Panc1 (cell line): ENCODE measurements around the gene NCLN. TPM values are rescaled to one million over a fixed set of nuclear protein-coding genes. Genes with fewer than 3 reads are reported as not detected.
A peak's percentile ranks its signal among the peaks of the same experiment; 100 is the strongest.

Experiments
- ATAC-seq: fragments of 200-7000 bp; cut with Tn5 transposase; 2 replicates; pipeline ENCODE4 v1.9.1; 2020; ENCODE audit warnings: mild to moderate bottlenecking, moderate library complexity
- BruUV-seq: library from RNA; stranded (reverse); fragments of 400-500 nt; replicated peaks from 2 replicates; lab custom pipeline; 2021; lab: Mats Ljungman, UMichigan
- CTCF ChIA-PET: fragments of 300-600 bp; sonication (Branson Sonifier 250); formaldehyde crosslinking; loops from one replicate; lab custom pipeline; 2022; ENCODE audit warnings: antibody characterized with exemption; lab: Charles Lee
- POLR2A ChIA-PET: fragments of 300-600 bp; sonication (Branson Sonifier 250); formaldehyde crosslinking; loops from one replicate; lab custom pipeline; 2022; ENCODE audit warnings: antibody characterized with exemption; lab: Charles Lee
- DNase-seq: peaks from one replicate; pipeline ENCODE4 v3.0.0-alpha.2; 2010; ENCODE audit warnings: low read depth, low spot score
- H3K27ac ChIP-seq: 2 replicates; pipeline ENCODE4 v1.5.1; 2011; ENCODE audit warnings: mild to moderate bottlenecking, low read length, inconsistent platforms
- H3K27me3 ChIP-seq: fragments of 200-500 bp; sonication (Bioruptor generic); 2 replicates; pipeline ENCODE4 v1.6.0; 2014; ENCODE audit warnings: low read length, inconsistent platforms; ENCODE audit not compliant: control insufficient read depth, insufficient read depth
- H3K36me3 ChIP-seq: fragments of 200-500 bp; sonication (Bioruptor generic); 2 replicates; pipeline ENCODE4 v1.5.1; 2014; ENCODE audit warnings: inconsistent platforms, mild to moderate bottlenecking, low read length, moderate library complexity; ENCODE audit not compliant: control insufficient read depth, insufficient read depth
- H3K4me1 ChIP-seq: 2 replicates; pipeline ENCODE4 v1.5.1; 2011; ENCODE audit warnings: inconsistent platforms, mild to moderate bottlenecking, low read length, moderate library complexity; ENCODE audit not compliant: control insufficient read depth, insufficient read depth
- H3K4me3 ChIP-seq, 2 experiments: 2 replicates each; pipeline ENCODE4 v1.5.1; 2011 to 2012; ENCODE audit warnings: low read depth in 2 of 2, low read length in 2 of 2, mild to moderate bottlenecking in 2 of 2, inconsistent platforms in 1 of 2, moderate library complexity in 1 of 2
- H3K9me3 ChIP-seq: fragments of 200-500 bp; sonication (Bioruptor generic); 2 replicates; pipeline ENCODE4 v1.5.1; 2014; ENCODE audit warnings: low read depth, mild to moderate bottlenecking, inconsistent platforms, low read length, moderate library complexity; ENCODE audit not compliant: control insufficient read depth, insufficient read depth
- CTCF ChIP-seq: fragments of 450-650 bp; IDR thresholded peaks from 2 replicates; pipeline ENCODE4 v1.5.1; 2017; ENCODE audit warnings: mild to moderate bottlenecking
- POLR2AphosphoS5 ChIP-seq: IDR thresholded peaks from 2 replicates; pipeline ENCODE4 v1.6.1; 2012; ENCODE audit warnings: mild to moderate bottlenecking, low read depth, low read length, moderate library complexity
- REST ChIP-seq, 2 experiments: IDR thresholded peaks; 2 replicates each; pipeline ENCODE4 v1.6.1; 2011 to 2012; ENCODE audit warnings: low read depth in 2 of 2, control low read depth in 1 of 2, low read length in 1 of 2, mild to moderate bottlenecking in 1 of 2, moderate library complexity in 1 of 2; ENCODE audit not compliant: insufficient read depth in 1 of 2
- SIN3A ChIP-seq: IDR thresholded peaks from 2 replicates; pipeline ENCODE4 v1.6.1; 2012; ENCODE audit warnings: low read depth, mild to moderate bottlenecking, low read length, moderate library complexity, borderline replicate concordance; ENCODE audit not compliant: insufficient read depth
- TCF7L2 ChIP-seq: IDR thresholded peaks from 2 replicates; pipeline ENCODE4 v1.6.1; 2011; ENCODE audit warnings: mild to moderate bottlenecking, low read depth, low read length, inconsistent platforms
- in situ Hi-C: cut with HindIII; loops from 2 replicates; pipeline ENCODE4 v1.10.0; 2016; ENCODE audit warnings: low sequenced_read_pairs, low pct_unique_long_range_greater_than_20kb
- intact Hi-C: fragments of 100-400 bp; cut with micrococcal nuclease; formaldehyde crosslinking; loops from one replicate; pipeline ENCODE4 v1.10.0; 2022; ENCODE audit not compliant: unreplicated experiment
- total RNA-seq: library from RNA; stranded (reverse); gene quantifications from one replicate; pipeline ENCODE4 v1.2.1, GENCODE V29; 2021; ENCODE audit not compliant: unreplicated experiment

Gene NCLN
- total RNA-seq, 1 experiment from 2014 or later: 132 TPM

- TF ChIP-seq POLR2AphosphoS5 (no peak), SIN3A (peak; percentile 50; the same call in 1 of the 2 replicates)
- CTCF ChIA-PET: no interaction called here
- Histone ChIP-seq H3K9me3 (no peaks in the 10 kb centered on the region), H3K4me3 (peak overlapping the region; percentile 69 to 79), H3K4me1 (no peaks in the 10 kb centered on the region), H3K27ac (peak overlapping the region; percentile 83), H3K27me3 (no peaks in the 10 kb centered on the region), H3K36me3 (no peaks in the 10 kb centered on the region; the same call in 1 of the 2 replicates)
- DNase-seq: no peak
- peak; percentile 77 for ATAC-seq
- BruUV-seq: no TSS peak
- intact Hi-C loops: no loop called here
- POLR2A ChIA-PET: no interaction called here
- in situ Hi-C loops: no loop called here
These were observed 776 bp upstream of the NCLN start for GRCh38 chr19:3184847-3185460.

GRCh38 chr19:3186160-3186688 lies 494 bp downstream of the NCLN start:
- ChIA-PET POLR2A (no interaction called here), CTCF (interaction anchor here (0.6 kb wide), 1 partner anchor 51 kb away, joined by 5 read pairs; no protein-coding TSS in a partner anchor)
- TF ChIP-seq REST (IDR thresholded peaks at IDR 0.05; ENCODE audit: insufficient read depth in 1 of 2, low read depth in 2 of 2, low read length in 1 of 2): no peak
- TF ChIP-seq CTCF: no peak
- TF ChIP-seq TCF7L2: no peak
- TF ChIP-seq POLR2AphosphoS5: no peak
- no peak for TF ChIP-seq SIN3A
- H3K36me3 ChIP-seq: no peaks in the 10 kb centered on the region; the same call in 1 of the 2 replicates
- peak; percentile 62 for ATAC-seq
- peak overlapping the region; percentile 78 to 79 for H3K4me3 ChIP-seq
- intact Hi-C loops (no loop called here), in situ Hi-C loops (no loop called here)
- peak overlapping the region; percentile 79 for H3K27ac ChIP-seq
- no peak for DNase-seq
- no peaks in the 10 kb centered on the region for H3K9me3 ChIP-seq
- no peaks in the 10 kb centered on the region for H3K27me3 ChIP-seq
- H3K4me1 ChIP-seq: no peaks in the 10 kb centered on the region
- no TSS peak for BruUV-seq
